ENCODE data around the gene FAM186B.
"Not testable (repeated sequence)": the region's sequence is repeated elsewhere in the genome, so short reads cannot be mapped to it uniquely, and the experiment has no call there.

The FAM186B gene

DNA sequence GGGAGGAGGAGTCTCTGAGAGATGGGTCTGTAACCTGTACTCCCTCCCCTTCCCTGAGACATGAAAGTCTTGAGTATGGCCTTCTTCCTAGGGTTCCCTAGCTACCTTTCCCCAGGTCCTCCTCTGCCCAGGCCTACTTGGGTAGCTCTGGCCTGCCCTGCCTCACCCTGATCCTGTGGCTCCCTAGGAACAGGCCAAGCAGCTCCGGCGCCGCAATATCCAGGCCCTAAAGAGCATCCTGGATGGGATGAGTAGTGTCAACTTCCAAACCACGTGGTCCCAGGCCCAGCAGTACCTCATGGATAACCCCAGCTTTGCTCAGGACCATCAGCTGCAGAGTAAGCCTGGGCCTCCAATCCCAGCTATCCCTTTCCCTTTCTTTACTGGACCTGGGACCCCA is 30.2 kb upstream of the FAM186B start:
- no peak for DNase-seq (ENCODE audit: low read depth)

DNA sequence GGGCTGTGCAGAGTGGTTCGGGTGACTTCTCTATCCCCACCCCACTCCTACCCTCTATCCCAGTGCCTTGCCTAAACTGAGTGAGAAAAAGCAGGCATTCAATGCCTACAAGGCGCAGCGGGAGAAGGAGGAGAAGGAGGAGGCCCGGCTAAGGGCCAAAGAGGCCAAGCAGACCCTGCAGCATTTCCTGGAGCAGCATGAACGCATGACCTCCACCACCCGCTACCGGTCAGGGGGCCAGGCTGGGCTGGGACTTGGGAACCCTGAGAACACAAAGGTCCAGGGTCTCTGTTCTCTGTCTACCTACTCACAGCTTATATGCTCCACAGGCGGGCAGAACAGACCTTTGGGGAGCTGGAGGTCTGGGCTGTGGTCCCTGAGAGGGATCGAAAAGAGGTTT is 29.6 kb upstream of the FAM186B start:
- no peak for DNase-seq (ENCODE audit: low read depth)

DNA sequence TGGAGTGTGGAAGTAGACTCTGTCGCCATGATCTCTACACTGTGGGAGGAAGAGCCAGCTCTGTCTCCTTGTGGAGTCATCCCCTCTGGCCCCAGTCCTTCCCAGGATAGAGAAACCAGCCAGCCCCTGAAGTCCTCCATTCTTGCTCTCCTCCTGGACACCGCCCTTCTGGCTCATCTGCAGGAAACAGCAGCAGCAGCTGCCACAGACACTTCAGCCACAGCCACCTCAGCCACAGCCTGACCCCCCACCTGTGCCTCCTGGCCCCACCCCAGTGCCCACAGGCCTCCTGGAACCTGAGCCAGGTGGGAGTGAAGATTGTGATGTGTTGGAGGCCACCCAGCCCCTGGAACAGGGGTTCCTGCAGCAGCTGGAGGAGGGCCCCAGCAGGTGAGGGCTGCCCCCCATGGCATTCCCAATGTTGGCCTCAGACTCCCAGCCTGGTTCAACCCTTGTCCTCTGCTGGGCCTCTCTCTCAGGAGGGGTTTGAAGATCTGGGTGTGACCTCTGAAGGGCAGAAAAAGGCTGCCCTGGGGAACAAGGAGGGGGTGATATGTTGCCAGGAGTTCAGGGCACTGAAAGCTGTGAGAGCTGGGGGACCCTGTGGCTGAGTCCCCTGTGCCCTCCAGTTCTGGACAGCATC is 28.4 kb upstream of the FAM186B start:
- DNase-seq (ENCODE audit: low read depth), result no peak

DNA sequence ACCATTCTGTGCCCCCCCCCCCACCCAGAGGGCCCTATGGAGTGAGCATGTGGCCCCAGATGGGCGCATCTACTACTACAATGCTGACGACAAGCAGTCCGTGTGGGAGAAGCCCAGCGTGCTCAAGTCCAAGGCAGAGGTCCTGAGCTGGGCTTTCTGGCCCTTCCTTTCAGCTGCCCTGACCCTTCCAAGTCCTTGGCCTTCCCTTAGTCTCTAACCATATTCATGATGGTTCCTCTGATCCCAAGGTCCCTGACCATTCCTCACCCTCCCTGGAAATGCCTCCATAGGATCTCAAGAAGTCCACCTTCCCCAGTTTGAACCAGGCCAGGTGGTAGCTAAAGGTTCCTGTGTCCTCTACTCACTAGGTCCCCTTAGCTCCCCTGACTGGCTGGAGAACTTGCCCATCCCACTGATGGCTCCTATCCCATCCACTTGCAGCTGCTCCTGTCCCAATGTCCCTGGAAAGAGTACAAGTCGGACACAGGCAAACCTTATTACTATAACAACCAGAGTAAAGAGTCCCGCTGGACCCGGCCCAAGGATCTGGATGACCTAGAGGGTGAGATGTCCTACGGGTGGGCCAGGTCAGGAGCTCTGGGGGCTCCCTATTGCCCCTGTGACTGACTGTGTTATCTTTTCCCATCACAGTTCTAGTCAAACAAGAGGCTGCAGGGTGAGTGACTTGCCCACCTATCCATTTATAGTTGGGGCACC is 27.7 kb upstream of the FAM186B start:
- no peak for DNase-seq (ENCODE audit: low read depth)

DNA sequence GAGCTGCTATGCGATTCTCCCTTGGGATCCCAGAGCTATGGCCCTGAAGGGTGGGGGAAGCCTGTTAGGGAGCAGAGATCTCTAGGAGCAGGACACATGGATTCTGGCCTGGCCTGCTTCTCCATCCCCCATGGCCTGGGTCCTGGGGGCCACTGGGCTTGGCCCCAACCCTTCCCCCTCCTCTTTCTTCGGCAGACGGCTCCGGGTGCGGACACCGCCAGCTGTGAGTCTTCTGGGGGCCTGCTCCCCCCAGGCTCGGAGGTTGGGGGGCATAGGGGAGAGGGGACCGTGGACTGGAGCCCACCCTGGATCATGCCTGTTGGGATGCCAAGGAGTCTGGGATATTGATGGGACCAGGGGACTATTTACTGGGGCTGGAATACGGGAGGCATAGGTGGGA is 27.0 kb upstream of the FAM186B start:
- DNase-seq (ENCODE audit: low read depth), result no peak

DNA sequence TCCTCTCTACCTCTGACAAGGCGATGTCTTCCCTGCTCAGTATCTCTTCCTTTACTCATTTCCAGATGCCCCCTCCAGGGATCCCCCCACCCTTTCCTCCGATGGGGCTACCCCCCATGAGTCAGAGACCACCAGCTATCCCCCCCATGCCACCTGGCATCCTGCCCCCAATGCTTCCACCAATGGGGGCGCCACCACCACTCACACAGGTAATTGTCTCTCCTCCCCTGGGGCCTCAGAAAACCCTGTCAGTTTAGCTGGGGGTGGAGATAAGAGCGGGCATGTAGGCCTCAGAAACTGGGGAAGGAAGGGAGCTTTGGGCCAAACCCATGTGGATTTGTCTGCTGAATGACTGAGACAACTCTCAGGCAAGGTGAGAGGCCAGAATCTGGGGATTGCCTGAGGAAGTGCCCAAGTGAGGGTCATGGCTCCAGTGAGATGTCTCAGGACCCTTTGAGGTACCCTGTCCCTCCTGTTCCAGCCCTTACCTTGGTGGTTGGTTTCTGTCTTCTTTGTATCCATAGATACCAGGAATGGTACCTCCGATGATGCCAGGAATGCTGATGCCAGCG is 26.0 kb upstream of the FAM186B start:
- no peak for DNase-seq (ENCODE audit: low read depth)

DNA sequence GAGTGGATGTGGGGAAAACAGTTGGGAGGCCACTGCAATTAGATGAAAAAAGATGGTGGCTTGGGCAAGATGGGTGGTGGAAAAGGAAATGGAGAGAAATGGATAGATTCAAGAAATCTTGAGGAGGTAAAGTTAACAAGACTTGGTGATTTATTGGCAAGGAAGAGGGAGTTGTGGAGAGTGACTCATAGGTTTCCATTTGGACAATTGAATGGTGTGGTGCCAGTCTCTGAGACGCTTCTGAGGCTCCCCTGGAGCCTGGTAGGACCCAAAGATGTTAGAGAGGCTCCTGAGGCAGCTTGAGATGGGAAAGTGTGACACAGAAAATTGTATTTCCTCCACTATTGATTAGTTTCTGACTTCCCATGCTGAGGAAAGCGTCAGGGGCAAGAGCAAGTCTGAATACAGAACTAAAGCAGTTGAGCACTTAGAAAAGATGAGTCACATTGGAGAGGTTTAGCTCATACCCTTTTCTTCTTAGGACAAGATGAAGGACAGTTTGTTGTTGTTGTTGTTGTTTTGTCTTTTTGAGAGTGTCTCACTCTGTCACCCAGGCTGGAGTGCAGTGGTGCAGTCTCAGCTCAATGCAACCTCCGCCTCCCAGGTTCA is 22.4 kb upstream of the FAM186B start:
- DNase-seq (ENCODE audit: low read depth), result no peak

DNA sequence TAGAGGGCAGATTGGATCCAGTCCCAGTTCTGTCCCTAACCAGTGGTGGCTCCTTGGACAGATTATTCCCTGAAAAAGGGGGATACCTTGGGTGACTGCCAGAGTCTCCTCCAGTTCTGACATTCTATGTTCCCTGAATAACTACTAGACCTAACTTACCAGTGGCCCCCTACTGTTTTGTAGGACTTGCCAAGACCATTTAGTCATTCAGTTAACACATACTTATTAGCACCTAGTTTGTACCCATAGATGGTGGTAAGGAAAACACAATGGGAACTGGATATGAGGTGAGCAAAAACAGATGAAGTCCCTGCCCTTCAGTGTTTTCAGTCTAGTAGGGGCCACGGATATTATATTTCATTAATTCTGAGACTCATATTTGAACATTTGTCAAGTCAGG is 21.4 kb upstream of the FAM186B start:
- DNase-seq (ENCODE audit: low read depth), result no peak

DNA sequence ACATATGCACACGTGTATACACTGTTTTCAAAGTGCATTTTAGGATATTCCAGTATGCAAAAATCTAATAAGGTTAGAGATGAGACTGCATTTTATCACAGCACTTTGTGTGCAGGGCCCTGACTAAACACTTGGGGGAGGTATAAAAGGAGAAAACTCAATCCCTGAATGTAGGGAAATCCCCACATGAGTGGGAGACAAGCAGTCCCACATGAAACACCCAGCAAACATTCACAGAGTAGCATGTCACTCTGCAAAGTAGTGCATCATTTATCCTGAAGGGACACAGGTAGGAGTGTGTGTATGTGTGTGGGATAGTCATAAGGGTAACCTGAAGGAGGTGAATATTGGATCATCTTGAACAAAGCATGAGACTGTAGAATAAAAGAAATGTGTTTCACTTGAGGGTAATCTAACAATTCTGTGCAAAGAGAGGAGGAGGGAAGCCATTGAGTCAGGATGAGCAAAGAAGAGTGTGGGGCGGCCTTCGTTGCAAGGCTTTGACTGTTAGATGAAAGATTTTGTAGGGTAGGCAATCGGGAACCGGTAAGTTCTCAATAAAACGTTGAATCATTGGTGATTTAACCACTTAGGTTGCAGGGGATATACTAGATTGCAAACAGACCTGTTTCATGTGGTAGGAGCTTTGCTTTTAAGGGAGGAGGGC is 20.9 kb upstream of the FAM186B start:
- DNase-seq (ENCODE audit: low read depth), result no peak

DNA sequence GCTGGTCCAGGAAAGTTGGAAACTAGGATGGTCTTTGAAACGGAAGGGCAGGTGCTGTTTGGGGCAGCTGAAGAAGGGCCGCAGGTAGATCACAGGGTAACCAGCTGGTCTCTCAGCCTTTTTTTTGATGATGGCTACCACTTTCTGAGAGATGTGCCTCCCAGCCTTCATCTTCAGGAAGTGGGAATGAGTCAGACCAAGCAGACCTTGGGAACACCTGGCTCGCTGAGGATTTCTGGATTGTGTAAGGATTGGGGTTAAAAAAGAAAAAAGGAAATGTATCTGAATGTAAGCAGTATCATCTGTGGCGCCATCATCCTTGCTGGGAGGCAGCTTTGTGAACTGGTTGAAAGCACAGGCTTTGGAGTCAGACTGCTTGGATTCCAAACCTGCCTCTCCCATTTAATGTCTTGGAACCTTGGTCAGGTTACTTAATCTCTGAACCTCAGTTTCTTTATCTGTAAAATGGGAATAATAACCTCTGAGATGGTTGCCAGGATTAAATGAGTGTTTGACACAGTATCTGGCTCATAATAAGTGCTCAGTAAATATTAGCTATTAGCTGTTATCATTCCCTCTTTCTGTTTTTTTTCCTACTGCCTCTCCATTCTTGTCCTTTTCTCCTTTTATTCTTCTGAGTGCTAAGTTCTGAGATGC is 19.6 kb upstream of the FAM186B start:
- DNase-seq (ENCODE audit: low read depth), result no peak

DNA sequence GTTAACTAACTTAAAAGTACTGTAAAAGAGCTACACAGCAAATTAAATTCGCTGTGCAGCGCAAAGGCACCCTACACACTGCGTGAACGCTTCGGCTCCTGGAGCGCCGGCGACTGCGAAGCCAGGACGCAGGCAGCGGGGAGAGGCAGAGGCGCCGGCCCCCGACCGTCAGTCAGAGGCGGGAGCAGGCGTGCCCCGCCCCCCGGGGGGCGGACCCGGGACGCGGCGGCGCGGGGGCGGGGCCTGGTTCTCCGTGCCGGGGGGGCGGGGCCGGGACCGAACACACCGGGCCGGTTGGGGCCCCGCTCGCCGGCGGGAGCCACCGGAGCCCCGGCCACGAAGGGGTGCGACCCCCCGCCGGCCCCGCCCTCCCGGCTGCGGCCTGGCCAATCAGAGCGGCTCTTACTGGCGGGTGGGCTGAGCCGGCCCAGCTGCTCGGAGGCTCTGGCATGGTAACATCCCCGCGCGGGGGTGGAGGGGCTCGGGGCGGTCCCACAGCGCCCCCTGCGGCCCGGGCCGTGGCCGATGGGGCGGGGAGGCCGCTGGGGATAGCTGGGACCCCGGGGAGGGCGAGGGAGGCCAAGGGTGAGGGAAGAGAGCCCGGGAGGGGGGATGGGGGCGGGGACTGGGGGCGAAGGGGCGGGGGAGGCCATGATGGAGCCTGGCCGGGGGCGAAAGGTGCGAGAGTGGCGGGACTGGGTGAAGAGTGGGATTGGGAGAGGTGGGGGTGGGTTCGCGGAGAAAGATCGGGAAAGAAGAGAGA is 17.9 kb upstream of the FAM186B start, which contains the start of gene PRPF40B:
TSS of gene PRPF40B (plus strand) at position 420 of the 763 bp plus-strand sequence. CDS start at position 450, 30 bp downstream.
- no peak for DNase-seq (ENCODE audit: low read depth)

DNA sequence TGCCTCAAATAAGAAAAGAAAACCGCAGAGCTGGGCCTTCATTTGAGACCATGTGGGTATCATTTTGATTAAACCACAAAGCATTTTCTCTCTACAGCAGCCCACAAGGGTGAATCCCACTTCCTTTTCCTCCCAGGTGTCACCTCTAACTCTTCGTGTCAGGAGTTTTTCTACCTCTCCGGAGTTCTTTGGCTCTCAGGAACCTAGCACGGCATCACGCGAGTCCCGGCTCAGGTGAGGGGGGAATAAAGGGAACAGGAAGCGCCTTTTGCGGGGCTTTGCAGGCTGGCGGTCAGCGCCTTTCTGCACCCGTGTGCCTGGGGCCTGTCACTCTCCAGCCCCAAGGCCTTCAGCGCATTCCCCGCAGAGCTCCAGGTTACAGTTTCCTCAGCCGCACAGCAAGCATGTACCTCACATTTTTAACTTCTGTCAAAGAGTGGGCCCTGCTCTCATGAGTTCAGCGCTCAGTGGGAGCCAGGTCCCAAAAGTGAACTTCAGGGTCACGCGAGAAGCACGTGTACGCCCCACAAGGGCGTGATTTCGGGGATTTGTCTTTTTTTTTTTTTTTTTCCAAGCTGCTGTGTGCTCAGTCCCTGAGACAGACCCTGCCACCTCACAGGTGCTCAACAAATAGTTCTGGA is 17.2 kb upstream of the FAM186B start:
- no peak for DNase-seq (ENCODE audit: low read depth)

DNA sequence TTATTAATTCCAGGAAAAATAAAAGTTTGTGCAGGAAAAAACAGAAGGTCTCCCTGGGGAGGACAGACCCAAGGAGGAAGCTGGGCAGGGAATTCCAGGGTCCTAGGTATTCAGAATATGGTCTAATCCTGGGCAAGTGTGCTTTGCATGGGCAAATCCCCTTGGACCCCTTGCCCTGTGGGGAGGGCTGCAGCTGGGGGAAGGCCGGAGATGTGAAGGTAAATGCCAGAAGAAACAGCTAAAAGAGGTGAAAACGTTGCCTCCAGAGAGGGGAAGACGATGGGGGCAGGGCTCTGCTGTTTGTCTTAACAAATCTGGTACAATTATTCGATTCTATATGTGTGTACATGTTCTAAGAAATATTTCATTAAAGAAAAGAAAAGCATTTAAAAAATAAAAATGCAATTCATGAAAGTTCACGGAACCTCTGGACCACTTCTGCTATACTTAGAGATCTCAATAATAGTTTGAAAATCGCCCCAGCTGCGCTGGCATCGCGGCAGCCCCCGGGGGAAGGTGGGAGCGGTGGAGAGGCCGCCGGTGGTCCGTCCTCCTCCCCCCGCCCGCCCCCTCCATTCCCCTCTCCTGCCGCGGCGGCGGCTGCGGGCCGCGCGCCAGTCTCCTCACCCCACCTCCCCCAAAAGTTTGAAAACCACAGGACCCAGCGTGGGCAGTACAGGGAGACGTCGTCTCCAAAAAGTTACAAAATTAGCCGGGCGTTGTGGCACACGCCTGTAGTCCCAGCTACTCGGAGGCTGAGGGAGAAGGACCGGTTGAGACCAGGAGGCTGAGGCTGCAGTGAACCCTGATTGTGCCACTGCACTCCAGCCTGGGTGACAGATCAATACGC is 16.4 kb upstream of the FAM186B start:
- no peak for DNase-seq (ENCODE audit: low read depth)

DNA sequence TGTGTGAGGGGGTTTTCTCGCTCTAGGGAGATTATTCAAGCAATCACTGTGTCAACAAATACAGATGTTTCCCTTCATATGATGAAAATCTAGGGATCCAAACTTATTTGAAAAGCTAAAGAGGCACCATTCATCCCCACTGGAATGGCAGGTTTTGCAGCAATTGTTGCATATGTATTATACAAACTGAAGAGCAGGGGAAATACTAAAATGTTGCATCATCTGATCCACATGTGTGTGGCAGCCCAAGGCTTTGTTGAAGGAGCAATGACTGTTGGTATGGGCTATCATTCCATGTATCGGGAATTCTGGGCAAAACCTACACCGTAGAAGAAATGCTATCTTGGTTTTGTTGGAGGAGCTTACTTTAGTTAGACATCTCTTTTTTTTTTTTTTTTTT is 13.8 kb upstream of the FAM186B start:
- no peak for DNase-seq (ENCODE audit: low read depth)

DNA sequence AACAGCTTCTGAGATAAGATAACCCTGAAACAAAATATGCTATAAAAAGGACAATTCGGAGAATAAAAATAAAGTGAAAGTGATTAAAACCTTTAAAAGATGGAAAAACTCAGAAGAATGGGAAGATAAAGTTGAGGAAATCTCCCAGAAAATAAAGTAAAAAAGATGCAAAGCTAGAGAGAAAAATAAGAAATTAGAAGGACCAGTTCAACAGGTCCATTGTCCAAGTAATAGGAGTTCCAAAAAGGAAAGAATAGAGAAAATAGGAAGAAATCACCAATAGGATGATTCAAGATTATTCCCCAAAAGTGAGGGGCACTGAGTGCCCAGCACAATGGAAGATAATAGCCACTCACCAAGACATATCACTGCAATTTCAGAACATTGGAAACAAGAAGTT is 13.1 kb upstream of the FAM186B start:
- DNase-seq (ENCODE audit: low read depth), result no peak

DNA sequence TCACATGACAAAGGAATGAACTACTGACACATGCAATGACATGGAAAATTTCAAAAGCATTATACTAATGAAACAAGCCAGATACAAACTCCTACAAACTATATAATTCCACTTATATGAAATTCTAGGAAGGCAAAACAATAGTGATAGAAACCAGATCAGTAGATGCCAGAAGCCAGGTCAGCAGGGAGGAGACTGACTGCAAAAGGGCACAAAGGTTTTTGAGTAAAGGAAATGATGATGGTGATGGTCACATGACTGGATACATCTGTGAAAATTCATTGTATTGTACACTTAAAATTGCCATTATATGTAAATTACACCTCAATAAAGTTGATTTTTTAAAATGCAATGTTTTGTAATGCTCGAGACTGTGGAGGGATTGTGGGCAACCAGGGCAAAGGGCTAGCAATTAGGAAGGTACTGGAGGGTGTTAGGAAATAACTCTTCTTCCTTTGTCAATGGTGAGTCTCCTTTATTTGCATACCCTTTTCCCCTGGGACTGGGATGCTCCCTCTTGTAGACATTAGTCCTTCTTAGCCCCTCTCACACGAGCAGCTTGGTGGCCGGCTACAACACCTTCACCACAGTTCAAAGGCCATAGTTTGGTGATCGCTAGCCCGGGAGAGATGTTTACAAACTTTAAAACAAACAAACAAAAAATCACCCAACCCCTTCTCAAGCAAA is 11.2 kb upstream of the FAM186B start:
- DNase-seq (ENCODE audit: low read depth), result no peak

DNA sequence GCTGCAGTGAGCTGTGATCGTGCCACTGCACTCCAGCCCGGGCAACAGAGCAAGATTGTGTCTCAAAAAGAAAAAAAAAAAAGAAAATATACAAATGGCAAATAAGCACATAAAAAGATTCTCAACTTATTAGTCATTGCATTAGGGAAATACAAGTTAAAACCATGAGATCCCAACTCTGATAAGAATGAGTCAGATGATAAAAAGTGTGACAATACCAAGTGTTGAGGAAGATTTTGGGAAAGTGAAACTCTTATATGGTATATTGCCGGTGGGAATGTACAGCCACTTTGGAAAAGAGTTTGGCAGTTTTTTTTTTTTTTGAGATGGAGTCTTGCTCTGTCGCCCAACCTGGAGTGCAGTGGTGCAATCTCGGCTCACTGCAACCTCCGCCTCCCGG is 10.3 kb upstream of the FAM186B start:
- no peak for DNase-seq (ENCODE audit: low read depth)

DNA sequence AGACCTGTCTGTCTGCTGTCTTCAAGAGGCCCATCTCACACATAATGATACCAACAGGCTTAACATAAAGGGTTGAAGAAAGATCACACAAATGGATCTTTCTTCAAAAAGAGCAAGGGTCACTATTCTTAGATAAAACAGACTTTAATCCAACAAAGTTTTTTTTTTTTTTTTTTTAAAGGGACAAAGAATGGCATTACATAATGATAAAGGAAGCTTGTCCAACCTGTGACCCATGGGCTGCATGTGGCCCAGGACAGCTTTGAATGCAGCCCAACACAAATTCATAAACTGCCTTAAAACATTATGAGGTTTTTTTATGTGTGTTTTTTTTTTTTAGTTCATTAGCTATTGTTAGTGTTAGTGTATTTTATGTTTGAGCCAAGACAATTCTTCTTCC is 6.8 kb upstream of the FAM186B start:
- DNase-seq (ENCODE audit: low read depth), result no peak

DNA sequence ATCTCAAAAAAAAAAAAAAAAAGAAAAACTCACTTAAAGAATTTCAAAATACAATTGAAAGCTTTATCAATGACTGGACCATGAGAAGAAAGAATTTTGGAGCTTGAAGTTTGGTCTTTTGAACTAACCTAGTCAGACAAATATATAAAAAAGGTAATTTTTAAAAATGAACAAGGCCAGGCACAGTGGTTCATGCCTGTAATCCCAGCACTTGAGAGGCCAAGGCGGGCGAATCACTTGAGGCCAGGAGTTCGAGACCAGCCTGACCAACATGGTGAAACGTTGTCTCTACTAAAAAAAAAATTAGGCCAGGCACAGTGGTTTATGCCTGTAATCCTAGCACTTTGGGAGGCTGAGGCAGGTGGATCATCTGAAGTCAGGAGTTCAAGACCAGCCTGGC is 5.3 kb upstream of the FAM186B start:
- DNase-seq (ENCODE audit: low read depth), result not testable (repeated sequence)

DNA sequence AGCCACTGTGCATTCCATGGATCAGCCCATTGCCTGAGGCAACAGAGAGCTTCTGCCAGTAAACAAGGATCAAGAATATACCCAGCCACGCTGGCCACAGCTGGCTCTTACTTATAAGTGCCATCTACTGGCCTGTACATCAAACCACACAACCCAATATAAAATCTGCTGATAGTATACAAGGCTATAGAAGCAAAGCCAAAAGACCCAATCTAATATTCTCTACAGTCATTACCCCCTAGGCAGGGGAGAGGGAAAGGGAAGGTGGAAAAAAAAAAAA is 4.4 kb upstream of the FAM186B start:
- DNase-seq (ENCODE audit: low read depth), result no peak
